PC-9 (cell line): ENCODE results near the gene GAD2.

Experiments
- EZH2 ChIP-seq: fragments of 200-600 bp; sonication (generic); IDR thresholded peaks from 2 replicates; pipeline ENCODE4 v1.8.0; 2017; ENCODE audit warnings: antibody characterized with exemption, low read depth
- TF ChIP-seq, protein P1 (sequence below): fragments of 200-600 bp; sonication (generic); conservative IDR thresholded peaks from 2 replicates; pipeline ENCODE4 v1.6.1; 2017; ENCODE audit warnings: mixed run types, antibody characterized with exemption, mild to moderate bottlenecking, moderate library complexity

DNA sequence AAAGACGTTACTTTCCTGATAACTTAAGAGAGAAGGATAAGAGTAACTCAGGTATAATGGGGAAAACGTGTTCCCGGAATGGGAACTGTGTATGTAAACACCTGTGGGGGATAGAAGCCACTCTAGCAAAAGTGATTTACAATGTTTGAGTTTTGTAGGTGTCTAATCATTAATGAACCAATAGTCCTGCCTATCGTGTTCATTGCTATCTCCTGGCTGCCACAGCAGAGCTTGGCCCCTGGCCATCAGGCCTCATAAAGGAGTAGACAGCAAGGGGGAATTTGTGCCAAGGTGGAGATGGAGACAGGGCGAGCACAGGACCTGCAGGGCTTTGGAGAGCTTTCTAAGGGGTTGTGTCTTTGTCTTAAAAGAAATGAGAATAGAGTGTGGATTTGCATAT lies 102.1 kb downstream of the GAD2 start:
- no peak for TF ChIP-seq EZH2
- TF ChIP-seq, protein P1, sequence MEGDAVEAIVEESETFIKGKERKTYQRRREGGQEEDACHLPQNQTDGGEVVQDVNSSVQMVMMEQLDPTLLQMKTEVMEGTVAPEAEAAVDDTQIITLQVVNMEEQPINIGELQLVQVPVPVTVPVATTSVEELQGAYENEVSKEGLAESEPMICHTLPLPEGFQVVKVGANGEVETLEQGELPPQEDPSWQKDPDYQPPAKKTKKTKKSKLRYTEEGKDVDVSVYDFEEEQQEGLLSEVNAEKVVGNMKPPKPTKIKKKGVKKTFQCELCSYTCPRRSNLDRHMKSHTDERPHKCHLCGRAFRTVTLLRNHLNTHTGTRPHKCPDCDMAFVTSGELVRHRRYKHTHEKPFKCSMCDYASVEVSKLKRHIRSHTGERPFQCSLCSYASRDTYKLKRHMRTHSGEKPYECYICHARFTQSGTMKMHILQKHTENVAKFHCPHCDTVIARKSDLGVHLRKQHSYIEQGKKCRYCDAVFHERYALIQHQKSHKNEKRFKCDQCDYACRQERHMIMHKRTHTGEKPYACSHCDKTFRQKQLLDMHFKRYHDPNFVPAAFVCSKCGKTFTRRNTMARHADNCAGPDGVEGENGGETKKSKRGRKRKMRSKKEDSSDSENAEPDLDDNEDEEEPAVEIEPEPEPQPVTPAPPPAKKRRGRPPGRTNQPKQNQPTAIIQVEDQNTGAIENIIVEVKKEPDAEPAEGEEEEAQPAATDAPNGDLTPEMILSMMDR, result no peak
